Body of pancreas (tissue), 4 donors: Measurements from ENCODE around the gene TAAR2.

ENCODE experiments used
- POLR2A ChIP-seq, 3 donors: fragments of 450-650 bp; IDR thresholded peaks; one replicate each; pipeline ENCODE4 v1.6.1; 2016; ENCODE audit warnings: antibody characterized with exemption in 3 of 3, mild to moderate bottlenecking in 2 of 3
- TF ChIP-seq, protein P1 (sequence below), 7 experiments: fragments of 450-650 bp in 4 of 7; fragments of 200-600 bp in 3 of 7; sonication (generic) in 3 of 7; IDR thresholded peaks; one replicate each; pipeline ENCODE4 v1.5.1; 2016 to 2019; ENCODE audit warnings: antibody characterized with exemption in 7 of 7

DNA sequence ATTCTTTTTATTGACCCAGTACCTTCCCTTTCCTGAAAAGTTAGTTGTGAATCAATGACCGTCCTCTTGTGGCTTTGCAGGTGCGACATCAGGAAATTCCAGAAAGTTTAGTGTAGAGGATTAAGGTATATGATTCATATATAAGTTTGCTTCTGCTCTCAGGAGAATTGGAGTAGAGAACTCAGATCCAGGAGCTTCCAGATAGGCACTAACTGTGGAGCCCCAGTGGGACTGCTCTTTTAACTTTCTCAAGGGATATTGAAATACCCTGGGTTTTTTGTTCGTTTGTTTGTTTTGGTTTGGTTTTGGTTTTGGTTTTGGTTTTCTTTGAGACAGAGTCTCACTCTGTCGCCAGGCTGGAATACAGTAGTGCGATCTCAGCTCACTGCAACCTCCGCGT is 9.5 kb downstream of the TAAR2 start:
- TF ChIP-seq, protein P1, sequence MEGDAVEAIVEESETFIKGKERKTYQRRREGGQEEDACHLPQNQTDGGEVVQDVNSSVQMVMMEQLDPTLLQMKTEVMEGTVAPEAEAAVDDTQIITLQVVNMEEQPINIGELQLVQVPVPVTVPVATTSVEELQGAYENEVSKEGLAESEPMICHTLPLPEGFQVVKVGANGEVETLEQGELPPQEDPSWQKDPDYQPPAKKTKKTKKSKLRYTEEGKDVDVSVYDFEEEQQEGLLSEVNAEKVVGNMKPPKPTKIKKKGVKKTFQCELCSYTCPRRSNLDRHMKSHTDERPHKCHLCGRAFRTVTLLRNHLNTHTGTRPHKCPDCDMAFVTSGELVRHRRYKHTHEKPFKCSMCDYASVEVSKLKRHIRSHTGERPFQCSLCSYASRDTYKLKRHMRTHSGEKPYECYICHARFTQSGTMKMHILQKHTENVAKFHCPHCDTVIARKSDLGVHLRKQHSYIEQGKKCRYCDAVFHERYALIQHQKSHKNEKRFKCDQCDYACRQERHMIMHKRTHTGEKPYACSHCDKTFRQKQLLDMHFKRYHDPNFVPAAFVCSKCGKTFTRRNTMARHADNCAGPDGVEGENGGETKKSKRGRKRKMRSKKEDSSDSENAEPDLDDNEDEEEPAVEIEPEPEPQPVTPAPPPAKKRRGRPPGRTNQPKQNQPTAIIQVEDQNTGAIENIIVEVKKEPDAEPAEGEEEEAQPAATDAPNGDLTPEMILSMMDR (IDR thresholded peaks at IDR 0.05), result no peak
- TF ChIP-seq POLR2A (IDR thresholded peaks at IDR 0.05), result no peak
